HG03432 (cell line): ENCODE results near the gene EPHA1.
A peak's percentile ranks its signal among the peaks of the same experiment; 100 is the strongest.

Source experiments
- ATAC-seq: cut with Tn5 transposase; IDR thresholded peaks from one replicate; pipeline ENCODE4 v1.9.1; 2021; ENCODE audit warnings: mild to moderate bottlenecking, moderate library complexity; ENCODE audit not compliant: unreplicated experiment

Gene EPHA1

GRCh38 chr7:143375298-143376034 lies 33.2 kb downstream of the EPHA1 start:
- no peak for ATAC-seq

- no peak for ATAC-seq
Observed at GRCh38 chr7:143374561-143374960, 34.1 kb downstream of the EPHA1 start.

GRCh38 chr7:143373255-143373794 lies 35.3 kb downstream of the EPHA1 start:
- no peak for ATAC-seq

GRCh38 chr7:143372070-143372469 lies 36.6 kb downstream of the EPHA1 start:
- no peak for ATAC-seq

GRCh38 chr7:143369678-143370651 lies 38.7 kb downstream of the EPHA1 start:
- no peak for ATAC-seq

- ATAC-seq = no peak
Observed at GRCh38 chr7:143368387-143368786, 40.3 kb downstream of the EPHA1 start.

GRCh38 chr7:143367972-143368371 lies 40.7 kb downstream of the EPHA1 start:
- no peak for ATAC-seq

- no peak for ATAC-seq
Observed at GRCh38 chr7:143363016-143363937, 45.4 kb downstream of the EPHA1 start.

- ATAC-seq = peak; percentile 57
Observed at GRCh38 chr7:143362131-143363015, 46.3 kb downstream of the EPHA1 start, which contains the start of gene FAM131B. TSS of gene FAM131B (minus strand) at chr7:143362713. CDS start at chr7:143362603, 110 bp downstream.

- ATAC-seq = no peak
Observed at GRCh38 chr7:143361552-143362130, 47.0 kb downstream of the EPHA1 start.

- no peak for ATAC-seq
Observed at GRCh38 chr7:143360788-143361551, 47.7 kb downstream of the EPHA1 start.

- ATAC-seq = no peak
Observed at GRCh38 chr7:143359771-143360353, 48.8 kb downstream of the EPHA1 start.

GRCh38 chr7:143358626-143359025 lies 50.0 kb downstream of the EPHA1 start:
- ATAC-seq = no peak

- ATAC-seq = no peak
Observed at GRCh38 chr7:143356414-143357050, 52.1 kb downstream of the EPHA1 start.

- no peak for ATAC-seq
Observed at GRCh38 chr7:143355450-143356385, 52.9 kb downstream of the EPHA1 start.

- no peak for ATAC-seq
Observed at GRCh38 chr7:143354965-143355364, 53.7 kb downstream of the EPHA1 start.
